Nephron progenitor cell (in vitro differentiated cells): Measurements from ENCODE around the gene MPHOSPH9.

Source experiments
- DNase-seq: peaks from one replicate; pipeline ENCODE4 v3.0.0; 2021
- H3K27ac Mint-ChIP-seq: 2 replicates; pipeline ENCODE4 v1.8.0; 2021; ENCODE audit warnings: mild to moderate bottlenecking, moderate library complexity, mixed read lengths
- H3K27me3 Mint-ChIP-seq: 2 replicates; pipeline ENCODE4 v1.8.0; 2021; ENCODE audit warnings: mild to moderate bottlenecking, low read depth, mixed read lengths; ENCODE audit not compliant: poor library complexity
- H3K36me3 Mint-ChIP-seq: 2 replicates; pipeline ENCODE4 v1.8.0; 2021; ENCODE audit warnings: low read depth, mixed read lengths
- H3K4me1 Mint-ChIP-seq: 2 replicates; pipeline ENCODE4 v1.8.0; 2021; ENCODE audit warnings: mixed read lengths
- H3K4me3 Mint-ChIP-seq: 2 replicates; pipeline ENCODE4 v1.8.0; 2021; ENCODE audit warnings: mild to moderate bottlenecking, moderate library complexity, mixed read lengths
- H3K9me3 Mint-ChIP-seq: 2 replicates; pipeline ENCODE4 v1.8.0; 2021; ENCODE audit warnings: mild to moderate bottlenecking, moderate library complexity, mixed read lengths
- TF ChIP-seq, protein P1 (sequence below): fragments of 200-600 bp; sonication (generic); IDR thresholded peaks from 2 replicates; pipeline ENCODE4 v1.5.0; 2021; ENCODE audit warnings: antibody characterized with exemption

MPHOSPH9 gene

DNA sequence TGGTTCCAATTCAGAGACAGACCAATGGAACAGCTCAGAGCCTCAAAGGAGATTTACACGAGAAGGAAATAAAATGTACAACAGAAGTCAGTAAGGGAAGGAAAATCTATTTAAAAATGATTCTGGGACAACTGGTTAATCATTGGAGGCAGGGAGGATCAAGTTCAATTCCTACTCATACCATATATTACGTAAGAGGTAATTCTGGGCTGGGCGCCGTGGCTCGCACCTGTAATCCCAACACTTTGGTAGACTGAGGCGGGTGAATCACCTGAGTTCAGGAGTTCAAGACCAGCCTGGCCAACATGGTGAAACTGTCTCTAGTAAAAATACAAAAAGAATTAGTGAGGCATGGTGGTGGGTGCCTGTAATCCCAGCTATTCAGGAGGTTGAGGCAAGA lies 45.3 kb downstream of the MPHOSPH9 start:
- Mint-ChIP-seq H3K27ac (no peak overlapping the region), H3K4me3 (no peak overlapping the region), H3K36me3 (peaks cover 66% of the 10 kb centered on the region), H3K4me1 (no peaks in the 10 kb centered on the region), H3K9me3 (no peaks in the 10 kb centered on the region), H3K27me3 (no peaks in the 10 kb centered on the region)
- TF ChIP-seq, protein P1, sequence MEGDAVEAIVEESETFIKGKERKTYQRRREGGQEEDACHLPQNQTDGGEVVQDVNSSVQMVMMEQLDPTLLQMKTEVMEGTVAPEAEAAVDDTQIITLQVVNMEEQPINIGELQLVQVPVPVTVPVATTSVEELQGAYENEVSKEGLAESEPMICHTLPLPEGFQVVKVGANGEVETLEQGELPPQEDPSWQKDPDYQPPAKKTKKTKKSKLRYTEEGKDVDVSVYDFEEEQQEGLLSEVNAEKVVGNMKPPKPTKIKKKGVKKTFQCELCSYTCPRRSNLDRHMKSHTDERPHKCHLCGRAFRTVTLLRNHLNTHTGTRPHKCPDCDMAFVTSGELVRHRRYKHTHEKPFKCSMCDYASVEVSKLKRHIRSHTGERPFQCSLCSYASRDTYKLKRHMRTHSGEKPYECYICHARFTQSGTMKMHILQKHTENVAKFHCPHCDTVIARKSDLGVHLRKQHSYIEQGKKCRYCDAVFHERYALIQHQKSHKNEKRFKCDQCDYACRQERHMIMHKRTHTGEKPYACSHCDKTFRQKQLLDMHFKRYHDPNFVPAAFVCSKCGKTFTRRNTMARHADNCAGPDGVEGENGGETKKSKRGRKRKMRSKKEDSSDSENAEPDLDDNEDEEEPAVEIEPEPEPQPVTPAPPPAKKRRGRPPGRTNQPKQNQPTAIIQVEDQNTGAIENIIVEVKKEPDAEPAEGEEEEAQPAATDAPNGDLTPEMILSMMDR = no peak
- DNase-seq = no peak

DNA sequence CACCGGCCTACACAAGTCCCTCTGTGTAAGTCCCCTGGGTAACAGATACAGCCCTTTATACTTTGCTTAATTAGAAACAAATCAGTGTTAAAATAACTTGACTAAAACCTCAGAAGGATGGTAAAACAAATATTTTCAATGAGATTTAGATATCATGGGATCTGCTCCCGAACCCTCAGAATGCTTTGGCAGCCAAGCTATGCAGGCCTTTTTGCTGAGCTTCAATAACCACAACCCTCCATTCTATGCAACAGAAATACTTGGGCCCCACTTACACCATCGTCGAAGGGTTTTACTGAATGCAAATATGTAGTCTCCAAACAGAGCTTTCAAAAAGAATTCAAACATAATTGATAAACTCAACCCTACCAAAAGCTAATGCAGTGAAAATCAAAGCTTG lies 52.8 kb downstream of the MPHOSPH9 start:
- H3K27me3 Mint-ChIP-seq = no peaks in the 10 kb centered on the region
- peaks cover 59% of the 10 kb centered on the region for H3K36me3 Mint-ChIP-seq
- TF ChIP-seq, protein P1 = no peak
- DNase-seq = no peak
- no peaks in the 10 kb centered on the region for H3K4me1 Mint-ChIP-seq
- H3K27ac Mint-ChIP-seq = no peak overlapping the region
- H3K4me3 Mint-ChIP-seq = no peak overlapping the region
- no peaks in the 10 kb centered on the region for H3K9me3 Mint-ChIP-seq

DNA sequence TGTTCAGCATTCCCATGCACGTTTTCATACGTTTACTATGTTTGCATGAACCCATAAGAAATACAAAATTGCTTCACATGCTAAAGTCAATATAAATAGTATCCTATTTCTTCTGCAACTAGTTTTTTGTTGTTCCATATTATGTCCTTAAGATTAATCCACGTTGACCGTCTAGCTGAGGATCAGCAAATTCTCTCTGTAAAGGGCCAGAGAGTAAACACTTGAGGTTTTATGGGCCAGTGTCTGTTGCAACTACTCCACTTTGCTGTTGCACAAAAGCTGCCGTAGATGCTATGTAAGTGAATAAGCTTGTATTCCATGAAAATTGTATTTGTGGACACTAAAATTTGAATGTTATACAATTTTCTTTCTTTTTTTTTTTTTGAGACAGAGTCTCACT lies 61.0 kb downstream of the MPHOSPH9 start:
- no peaks in the 10 kb centered on the region for H3K4me1 Mint-ChIP-seq
- H3K9me3 Mint-ChIP-seq = no peaks in the 10 kb centered on the region
- peak overlapping the region; percentile 6 for H3K27ac Mint-ChIP-seq
- peaks cover 44% of the 10 kb centered on the region for H3K36me3 Mint-ChIP-seq
- no peak overlapping the region for H3K4me3 Mint-ChIP-seq
- H3K27me3 Mint-ChIP-seq = no peaks in the 10 kb centered on the region
- no peak for DNase-seq
- TF ChIP-seq, protein P1 = no peak

DNA sequence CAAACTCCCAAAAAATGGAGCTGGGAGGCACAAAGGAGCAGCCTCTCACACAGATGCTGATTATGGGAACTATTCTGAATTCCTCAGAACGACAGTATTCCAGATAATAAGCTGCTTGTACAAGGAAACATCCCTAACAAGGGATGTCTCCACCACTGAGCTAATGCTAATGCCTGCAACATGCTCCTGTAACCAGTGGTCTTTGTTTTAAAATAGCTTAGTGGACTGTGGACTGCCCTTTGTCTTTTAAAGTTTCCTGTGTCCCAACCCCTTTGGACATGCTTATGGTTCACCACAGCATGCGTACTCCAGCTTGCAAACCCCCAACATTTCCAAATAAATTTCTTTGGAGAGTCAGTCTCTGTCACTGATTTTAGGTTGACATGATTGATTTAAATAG lies 65.6 kb downstream of the MPHOSPH9 start:
- TF ChIP-seq, protein P1 = no peak
- peaks cover 47% of the 10 kb centered on the region for H3K36me3 Mint-ChIP-seq
- H3K9me3 Mint-ChIP-seq = no peaks in the 10 kb centered on the region
- H3K27me3 Mint-ChIP-seq = no peaks in the 10 kb centered on the region
- no peaks in the 10 kb centered on the region for H3K4me1 Mint-ChIP-seq
- peak overlapping the region; percentile 76 for H3K27ac Mint-ChIP-seq
- no peak for DNase-seq
- no peak overlapping the region for H3K4me3 Mint-ChIP-seq

DNA sequence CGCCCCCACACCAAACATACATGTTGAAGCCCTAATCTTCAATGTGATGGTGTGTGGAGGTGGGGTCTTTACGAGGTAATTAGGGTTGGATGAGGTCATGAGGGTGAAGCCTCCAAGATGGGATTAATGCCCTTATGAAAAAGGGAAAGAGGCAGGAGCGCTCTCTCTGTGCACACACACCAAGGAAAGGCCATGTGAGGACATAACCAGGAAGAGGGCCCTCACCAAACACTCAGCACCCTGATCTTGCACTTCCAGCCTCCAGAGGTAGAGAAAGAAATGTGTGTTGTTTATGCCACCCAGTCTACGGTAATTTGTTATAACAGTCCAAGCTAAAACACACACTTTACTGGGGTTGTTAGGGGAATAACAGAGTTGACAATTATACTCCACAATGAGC lies 67.4 kb downstream of the MPHOSPH9 start:
- Mint-ChIP-seq H3K27me3 (no peaks in the 10 kb centered on the region), H3K36me3 (peaks cover 43% of the 10 kb centered on the region), H3K9me3 (no peaks in the 10 kb centered on the region), H3K27ac (peak overlapping the region; percentile 92), H3K4me3 (no peak overlapping the region), H3K4me1 (no peaks in the 10 kb centered on the region)
- no peak for DNase-seq
- TF ChIP-seq, protein P1 = no peak

DNA sequence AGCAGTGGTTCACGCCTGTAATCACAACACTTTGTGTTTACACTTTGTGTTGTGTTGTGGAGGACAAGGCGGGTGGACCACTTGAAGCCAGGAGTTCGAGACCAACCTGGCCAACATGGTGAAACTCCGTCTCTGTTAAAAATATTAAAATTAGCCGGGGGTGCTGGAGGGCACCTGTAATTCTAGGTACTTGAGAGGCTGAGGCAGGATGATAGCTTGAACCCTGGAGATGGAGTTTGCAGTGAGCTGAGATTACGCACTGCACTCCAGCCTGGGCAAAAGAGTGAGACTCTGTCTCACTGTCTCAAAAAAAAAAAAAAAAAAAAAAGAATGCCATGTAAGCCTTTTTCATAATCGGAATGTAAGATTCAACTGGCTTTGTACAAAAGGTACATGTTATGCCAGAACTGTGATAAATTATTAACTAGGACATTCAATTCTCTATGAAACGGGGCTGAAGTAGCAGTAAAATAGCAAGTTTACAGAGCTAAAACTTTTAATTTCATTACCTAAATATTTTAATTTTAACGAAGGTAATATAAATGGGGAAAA lies 68.2 kb downstream of the MPHOSPH9 start:
- H3K4me1 Mint-ChIP-seq = no peaks in the 10 kb centered on the region
- TF ChIP-seq, protein P1 = no peak
- no peaks in the 10 kb centered on the region for H3K27me3 Mint-ChIP-seq
- H3K27ac Mint-ChIP-seq = no peak overlapping the region
- no peak for DNase-seq
- H3K36me3 Mint-ChIP-seq = peaks cover 44% of the 10 kb centered on the region
- H3K4me3 Mint-ChIP-seq = no peak overlapping the region
- H3K9me3 Mint-ChIP-seq = no peaks in the 10 kb centered on the region
